Occipital lobe (tissue), 3 donors: Measurements from ENCODE around the gene JAML. TPM values are rescaled to one million over a fixed set of nuclear protein-coding genes. Genes with fewer than 3 reads are reported as not detected.
A peak's percentile ranks its signal among the peaks of the same experiment; 100 is the strongest.

ENCODE experiments used
- DNase-seq: peaks from one replicate; lab custom pipeline; 2025; lab: John Stamatoyannopoulos, UW
- small RNA-seq: library from RNA; depleted of rRNA; stranded (forward); fragments of <200 nt; gene quantifications from one replicate; pipeline ENCODE3, GENCODE V24; 2014
- total RNA-seq: library from RNA; depleted of rRNA; stranded (reverse); fragments of >200 nt; gene quantifications from one replicate; pipeline ENCODE4 v1.2.3, GENCODE V29; 2014

Gene JAML
- total RNA-seq, 1 donor from 2014 or later: 1.2 TPM

GRCh38 chr11:118147502-118147901, 77.3 kb downstream of the JAML start:
- DNase-seq: no peak

DNA sequence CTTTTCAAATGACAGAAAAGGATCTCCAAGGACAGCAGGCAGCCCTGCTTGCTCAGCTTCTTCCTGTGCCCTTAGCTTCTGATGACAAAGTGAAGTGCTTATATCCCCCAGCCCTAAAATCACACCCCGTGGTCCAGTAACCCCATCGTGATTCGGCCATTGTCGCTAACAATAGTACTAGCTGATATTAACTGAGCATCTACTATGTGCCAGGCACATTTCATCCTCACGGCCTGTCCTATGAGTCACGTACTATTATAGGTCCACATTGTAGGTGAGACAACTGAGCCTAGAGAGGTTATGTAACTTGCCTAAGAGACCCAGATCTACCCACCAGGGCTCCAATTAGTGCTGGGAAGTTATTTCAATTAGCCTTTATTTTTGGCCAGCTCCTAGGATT, 78.3 kb downstream of the JAML start:
- DNase-seq: no peak

- peak; percentile 69 for DNase-seq
Measured at GRCh38 chr11:118145285-118146227, 79.3 kb downstream of the JAML start.

DNA sequence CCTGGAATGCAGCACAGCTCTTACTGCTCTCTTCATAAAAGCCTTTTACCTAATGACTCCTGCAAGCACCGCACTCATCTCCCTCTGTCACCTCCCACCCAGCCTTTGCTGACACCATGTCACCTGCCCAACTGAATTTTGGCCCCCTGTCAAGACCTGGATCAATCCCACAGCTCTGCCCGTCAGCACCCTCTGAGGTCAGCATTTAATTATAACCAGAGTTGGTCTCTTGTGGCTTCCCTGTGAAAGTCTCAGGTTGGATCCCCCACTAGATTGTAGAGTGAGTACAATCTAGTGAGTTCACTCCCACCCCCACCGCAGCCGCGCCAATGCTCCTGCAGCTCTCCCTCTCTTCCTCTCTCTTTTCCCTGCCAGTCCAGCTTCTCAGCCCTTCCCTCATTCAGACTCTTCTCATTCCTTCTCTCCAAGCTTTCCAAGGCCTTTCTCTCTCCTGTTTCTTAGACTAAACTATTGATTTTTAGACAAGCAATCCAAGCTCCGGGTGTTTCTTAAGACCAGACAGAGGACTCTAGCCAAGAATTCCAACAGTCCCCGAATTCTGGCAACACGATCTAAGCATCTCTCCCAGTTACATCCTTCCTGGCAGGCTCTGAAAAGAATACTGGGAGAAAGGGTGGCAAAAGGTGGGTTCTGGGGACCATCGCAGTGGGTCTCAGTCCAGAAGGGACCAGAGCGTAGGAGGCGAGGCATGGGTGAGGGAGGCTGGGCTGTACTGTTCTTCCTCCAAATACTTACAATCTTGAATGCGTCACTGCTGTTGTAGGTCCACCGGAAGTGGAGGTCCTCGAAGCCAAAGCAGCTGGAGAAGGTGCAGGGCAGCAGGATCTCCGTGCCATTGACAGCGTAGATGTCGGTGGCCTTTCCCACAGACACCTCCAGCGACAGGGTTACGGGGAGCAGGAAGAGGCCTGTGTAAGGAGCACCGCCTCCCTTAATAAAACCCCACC, 80.2 kb downstream of the JAML start:
- no peak for DNase-seq

Small RNAs within 50 kb of the gene (small RNA-seq; reads per million reads assigned to genes)
- not detected for gene HSPE1P18

Other genes with a start within 250 kb of the JAML start
- gene IL10RA, start 238.6 kb downstream of the JAML start, total RNA-seq: 6.7 TPM
- not detected for gene TMPRSS4, start 147.9 kb downstream of the JAML start, total RNA-seq
- not detected for gene SMIM35, start 138.0 kb downstream of the JAML start, total RNA-seq
- 12.2 TPM for gene SCN4B, start 72.2 kb downstream of the JAML start, total RNA-seq
- gene SCN2B, start 48.4 kb downstream of the JAML start, total RNA-seq: 5.8 TPM
- gene MPZL3, start 27.4 kb upstream of the JAML start, total RNA-seq: 1.6 TPM
- 1.4 TPM for gene MPZL2, start 39.3 kb upstream of the JAML start, total RNA-seq
- not detected for gene CD3E, start 79.7 kb upstream of the JAML start, total RNA-seq
- gene CD3D, start 117.7 kb upstream of the JAML start, total RNA-seq: not detected
- not detected for gene CD3G, start 119.3 kb upstream of the JAML start, total RNA-seq
- 59.7 TPM for gene UBE4A, start 134.6 kb upstream of the JAML start, total RNA-seq
- gene ATP5MG, start 176.6 kb upstream of the JAML start, total RNA-seq: 67.4 TPM
- 55.4 TPM for gene KMT2A, start 211.5 kb upstream of the JAML start, total RNA-seq